ENCODE measurements around the gene RNPEPL1.

RNPEPL1 gene

DNA sequence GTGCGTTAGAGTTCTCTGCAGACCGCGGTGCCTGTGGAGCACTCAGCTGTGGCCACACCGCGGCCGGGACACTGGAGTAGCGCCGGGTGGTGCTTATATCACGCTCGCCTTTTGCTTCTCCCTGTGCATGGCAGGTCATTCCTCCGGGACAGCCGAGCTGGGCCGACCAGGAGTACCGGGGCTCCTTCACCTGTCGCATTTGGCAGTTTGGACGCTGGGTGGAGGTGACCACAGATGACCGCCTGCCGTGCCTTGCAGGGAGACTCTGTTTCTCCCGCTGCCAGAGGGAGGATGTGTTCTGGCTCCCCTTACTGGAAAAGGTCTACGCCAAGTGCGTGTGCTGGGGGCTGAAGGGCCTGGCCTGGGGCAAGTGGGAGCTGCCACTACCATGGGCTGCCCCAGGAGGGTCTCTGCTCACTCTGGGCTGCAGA, 22.4 kb downstream of the RNPEPL1 start:
- POLR2A ChIA-PET = no interaction called here
- no peak for TF ChIP-seq CTCF (IDR thresholded peaks at IDR 0.05; ENCODE audit: control extremely low read depth, extremely low read depth, low read depth, missing control alignments)
- CTCF ChIA-PET = interaction anchor here (1.6 kb wide), 1 partner anchor 18 kb away, joined by 3 read pairs; no protein-coding TSS in a partner anchor
- no peak for DNase-seq (ENCODE audit: extremely low spot score)

DNA sequence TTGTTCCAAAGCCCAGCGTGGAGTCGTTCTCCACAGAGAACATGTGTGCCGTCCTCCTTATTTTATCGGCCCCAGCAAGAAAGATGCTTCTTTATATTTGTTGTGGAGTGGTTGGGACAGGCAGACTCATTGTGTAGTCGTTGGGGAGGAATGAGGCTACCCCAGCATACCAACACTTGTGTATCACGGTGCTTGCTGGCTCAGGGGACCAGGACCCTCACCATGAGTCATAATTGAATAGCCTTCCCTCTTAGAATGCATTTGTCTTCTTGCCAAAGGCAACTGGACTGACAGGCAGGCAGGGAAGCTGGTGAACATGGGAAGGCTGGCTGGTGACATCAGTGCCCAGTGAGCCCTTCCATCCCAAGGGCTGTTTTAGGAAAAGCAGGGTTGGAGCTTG, 22.9 kb downstream of the RNPEPL1 start:
- TF ChIP-seq CTCF (IDR thresholded peaks at IDR 0.05; ENCODE audit: control extremely low read depth, extremely low read depth, low read depth, missing control alignments) = no peak
- no peak for DNase-seq (ENCODE audit: extremely low spot score)
- CTCF ChIA-PET = interaction anchor here (1.6 kb wide), 1 partner anchor 18 kb away, joined by 3 read pairs; no protein-coding TSS in a partner anchor
- POLR2A ChIA-PET = no interaction called here

GRCh38 chr2:240591784-240592183, 23.5 kb downstream of the RNPEPL1 start:
- DNase-seq (ENCODE audit: extremely low spot score) = no peak
- ChIA-PET POLR2A (no interaction called here), CTCF (no interaction called here)
- no peak for TF ChIP-seq CTCF (IDR thresholded peaks at IDR 0.05; ENCODE audit: control extremely low read depth, extremely low read depth, low read depth, missing control alignments)

- DNase-seq (ENCODE audit: extremely low spot score) = no peak
- no peak for TF ChIP-seq CTCF (IDR thresholded peaks at IDR 0.05; ENCODE audit: control extremely low read depth, extremely low read depth, low read depth, missing control alignments)
- CTCF ChIA-PET = interaction anchor here (1.5 to 2.5 kb wide), 2 partner anchors 8 to 11 kb away, joined by 4 to 9 read pairs; no protein-coding TSS in a partner anchor
- POLR2A ChIA-PET = no interaction called here
Observed at GRCh38 chr2:240593026-240593702, 24.9 kb downstream of the RNPEPL1 start.

DNA sequence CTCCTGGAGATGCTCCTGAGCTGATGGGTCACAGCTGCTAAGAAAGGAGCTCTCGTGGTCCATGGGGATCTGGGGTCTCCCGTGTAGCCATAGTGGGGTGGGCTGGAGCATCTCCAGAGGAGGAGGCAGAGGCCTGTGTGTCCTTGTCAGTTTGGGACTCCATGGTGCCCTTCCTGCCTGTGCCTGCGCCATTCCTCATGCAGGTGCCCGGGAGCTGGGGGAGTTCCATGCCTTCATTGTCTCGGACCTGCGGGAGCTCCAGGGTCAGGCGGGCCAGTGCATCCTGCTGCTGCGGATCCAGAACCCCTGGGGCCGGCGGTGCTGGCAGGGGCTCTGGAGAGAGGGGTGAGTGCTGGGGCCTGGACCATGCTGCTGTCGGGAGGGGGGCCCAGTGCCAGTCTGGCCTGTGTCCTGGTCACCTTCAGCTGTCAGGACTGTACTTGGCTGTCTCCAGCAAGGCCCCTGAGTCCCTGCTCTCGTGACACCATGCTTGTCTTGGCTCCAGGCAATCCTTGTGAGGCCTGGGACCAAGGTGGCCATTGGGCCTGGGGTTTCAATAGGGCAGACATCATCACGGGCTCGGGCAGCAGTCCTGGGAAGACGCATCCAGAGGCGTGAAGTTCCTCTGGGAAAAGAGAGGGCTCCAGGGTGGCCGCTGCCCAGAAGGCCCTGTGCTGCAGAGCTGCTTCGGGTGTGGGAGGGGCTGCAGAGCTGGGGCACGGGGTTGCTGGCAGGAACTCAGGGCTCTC, 25.6 kb downstream of the RNPEPL1 start:
- no peak for TF ChIP-seq CTCF (IDR thresholded peaks at IDR 0.05; ENCODE audit: control extremely low read depth, extremely low read depth, low read depth, missing control alignments)
- DNase-seq (ENCODE audit: extremely low spot score) = no peak
- ChIA-PET POLR2A (no interaction called here), CTCF (interaction anchor here (1.0 to 2.5 kb wide), 3 partner anchors 9 to 17 kb away, joined by 3 to 9 read pairs (median 4); no protein-coding TSS in a partner anchor)

GRCh38 chr2:240594511-240595380, 26.5 kb downstream of the RNPEPL1 start:
- CTCF ChIA-PET = interaction anchor here (1.0 to 2.5 kb wide), 3 partner anchors 8 to 16 kb away, joined by 3 to 9 read pairs (median 4); no protein-coding TSS in a partner anchor
- no peak for DNase-seq (ENCODE audit: extremely low spot score)
- no peak for TF ChIP-seq CTCF (IDR thresholded peaks at IDR 0.05; ENCODE audit: control extremely low read depth, extremely low read depth, low read depth, missing control alignments)
- POLR2A ChIA-PET = no interaction called here
